ENCODE data around the gene HIPK2.
A peak's percentile ranks its signal among the peaks of the same experiment; 100 is the strongest.

HIPK2 gene

GRCh38 chr7:139667377-139667776 is 110.4 kb downstream of the HIPK2 start:
- DNase-seq, result no peak

GRCh38 chr7:139666501-139666900 is 111.3 kb downstream of the HIPK2 start:
- DNase-seq, result no peak

GRCh38 chr7:139664434-139664833 is 113.4 kb downstream of the HIPK2 start:
- DNase-seq, result no peak

GRCh38 chr7:139663608-139664177 is 114.1 kb downstream of the HIPK2 start:
- DNase-seq, result no peak

- no peak for DNase-seq
Observed at GRCh38 chr7:139661903-139662302, 115.9 kb downstream of the HIPK2 start.

- DNase-seq, result no peak
Observed at GRCh38 chr7:139661043-139661440, 116.8 kb downstream of the HIPK2 start.

GRCh38 chr7:139660317-139661042 is 117.3 kb downstream of the HIPK2 start:
- no peak for DNase-seq

GRCh38 chr7:139659922-139660316 is 117.9 kb downstream of the HIPK2 start:
- DNase-seq, result no peak

- no peak for DNase-seq
Observed at GRCh38 chr7:139658908-139659675, 118.7 kb downstream of the HIPK2 start.

GRCh38 chr7:139658296-139658695 is 119.5 kb downstream of the HIPK2 start:
- DNase-seq, result no peak

- no peak for DNase-seq
Observed at GRCh38 chr7:139657725-139658124, 120.1 kb downstream of the HIPK2 start.

- DNase-seq, result no peak
Observed at GRCh38 chr7:139656387-139656786, 121.4 kb downstream of the HIPK2 start.

GRCh38 chr7:139655305-139655704 is 122.5 kb downstream of the HIPK2 start:
- DNase-seq, result no peak

GRCh38 chr7:139654276-139655181 is 123.3 kb downstream of the HIPK2 start:
- no peak for DNase-seq

GRCh38 chr7:139651914-139652313 is 125.9 kb downstream of the HIPK2 start:
- no peak for DNase-seq

GRCh38 chr7:139651308-139651707 is 126.5 kb downstream of the HIPK2 start:
- no peak for DNase-seq

- no peak for DNase-seq
Observed at GRCh38 chr7:139650429-139651100, 127.2 kb downstream of the HIPK2 start.

- DNase-seq, result peak; percentile 59
Observed at GRCh38 chr7:139648941-139649425, 128.8 kb downstream of the HIPK2 start.

- DNase-seq, result no peak
Observed at GRCh38 chr7:139648391-139648861, 129.4 kb downstream of the HIPK2 start.

GRCh38 chr7:139647814-139648390 is 129.9 kb downstream of the HIPK2 start:
- no peak for DNase-seq

GRCh38 chr7:139647085-139647484 is 130.7 kb downstream of the HIPK2 start:
- DNase-seq, result no peak

GRCh38 chr7:139646566-139646965 is 131.2 kb downstream of the HIPK2 start:
- DNase-seq, result no peak
